Urothelium cell line (cell line): ENCODE data around the gene FAM151A.

ENCODE experiments used
- DNase-seq: peaks from one replicate; pipeline ENCODE4 v3.0.0; 2011; ENCODE audit warnings: low spot score, mixed read lengths
- FAIRE-seq: peaks from 2 replicates; lab custom pipeline; 2011; peaks lifted over from hg19 to GRCh38; lab: Jason Lieb, UNC

Gene FAM151A

DNA sequence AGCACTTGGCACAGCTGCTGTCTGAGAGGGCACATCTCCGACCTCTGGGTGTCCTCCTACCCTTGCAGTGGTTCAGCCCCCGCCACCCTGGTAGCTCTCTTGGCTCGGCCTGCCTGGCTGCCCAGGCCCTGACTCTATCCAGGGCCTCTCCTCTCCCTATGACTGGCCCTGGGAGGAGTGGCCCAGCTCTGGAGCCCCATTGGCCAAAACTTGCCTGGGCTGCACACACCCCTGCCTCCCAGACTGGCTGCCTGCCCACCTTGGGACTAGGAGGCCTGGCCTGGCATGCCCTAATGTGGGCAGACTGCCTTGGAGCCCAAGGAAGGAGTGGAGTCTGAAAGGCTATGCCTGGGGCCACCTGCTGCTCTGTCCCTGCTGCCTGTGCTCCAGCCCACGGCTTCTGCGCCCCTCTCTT lies 41.7 kb downstream of the FAM151A start:
- DNase-seq (peak; percentile 80), FAIRE-seq (no peak)

DNA sequence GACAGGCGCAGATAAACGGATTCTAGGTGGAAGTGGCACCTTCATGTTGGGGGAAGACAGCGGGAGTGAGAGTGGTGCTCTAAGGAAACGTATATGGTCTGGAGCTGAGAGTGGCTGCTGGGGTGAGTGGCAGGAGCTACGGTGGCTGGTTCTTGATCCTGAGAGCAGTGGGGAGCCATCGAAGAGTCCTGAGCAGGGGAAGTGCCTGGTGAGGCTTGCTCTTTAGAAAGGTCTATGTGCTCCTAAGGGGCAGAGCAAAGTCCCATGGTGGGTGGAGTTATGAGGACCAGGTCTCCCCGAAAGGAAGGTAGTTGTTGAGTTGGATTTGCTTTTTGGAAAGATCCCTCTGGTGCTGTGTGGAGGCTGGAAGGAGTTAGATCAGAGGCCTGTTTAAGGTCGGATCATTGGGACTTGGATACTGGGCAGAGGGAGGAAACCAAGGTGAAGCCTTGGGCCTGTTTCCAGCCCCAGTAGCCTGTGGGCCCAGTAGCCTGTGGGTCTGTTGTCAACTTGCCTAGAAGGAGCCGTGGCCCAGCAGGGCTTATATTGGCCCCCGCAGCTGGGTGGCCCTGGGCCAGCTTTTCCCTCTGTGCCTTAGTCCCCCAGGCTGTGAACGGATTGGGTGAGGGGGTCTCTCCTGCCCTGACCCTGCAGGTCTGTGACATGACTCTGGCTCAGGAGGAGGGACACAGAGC lies 42.3 kb downstream of the FAM151A start:
- DNase-seq (no peak), FAIRE-seq (no peak)

DNA sequence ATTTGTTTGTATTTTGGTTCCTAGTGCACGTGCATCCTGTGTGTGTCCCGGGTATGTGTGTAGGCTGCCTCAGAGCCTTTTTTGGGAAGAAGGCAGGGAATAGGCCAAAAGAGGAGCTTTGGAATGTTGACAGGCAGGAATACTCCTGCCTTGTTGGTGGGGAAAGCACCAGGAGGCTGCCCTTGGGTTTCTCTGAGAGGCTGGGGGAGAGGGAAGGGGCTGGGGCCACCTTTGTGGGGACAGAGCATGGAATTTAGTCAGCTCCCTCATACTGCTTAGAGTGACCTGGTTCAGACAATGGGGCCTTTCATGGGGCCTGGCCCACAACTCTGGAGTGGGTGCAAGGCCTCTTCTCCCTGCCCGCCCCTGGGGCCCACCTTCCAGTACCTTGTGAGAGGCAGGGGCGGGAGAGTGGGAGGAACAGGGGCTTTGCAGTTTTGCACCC lies 44.0 kb downstream of the FAM151A start:
- no peak for DNase-seq
- no peak for FAIRE-seq

DNA sequence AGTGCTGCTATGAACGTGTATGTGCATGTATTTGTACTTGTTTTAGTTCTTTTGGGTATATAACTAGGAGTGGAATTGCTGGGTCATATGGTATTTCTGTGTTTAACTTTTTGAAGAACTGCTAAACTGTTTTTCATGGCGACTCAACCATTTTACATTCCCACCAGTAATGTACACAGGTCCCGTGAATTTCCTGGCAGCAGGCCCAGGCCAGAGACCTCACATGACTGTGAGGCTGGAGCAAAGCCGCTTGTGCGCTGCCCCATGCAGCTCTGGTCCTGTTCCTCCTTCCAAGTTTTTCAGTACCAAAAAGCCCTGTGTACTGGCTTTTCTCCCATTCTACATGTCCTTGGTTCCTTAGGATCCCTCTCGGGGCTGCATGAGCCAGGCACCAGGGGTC lies 45.7 kb downstream of the FAM151A start:
- no peak for DNase-seq
- FAIRE-seq: no peak

DNA sequence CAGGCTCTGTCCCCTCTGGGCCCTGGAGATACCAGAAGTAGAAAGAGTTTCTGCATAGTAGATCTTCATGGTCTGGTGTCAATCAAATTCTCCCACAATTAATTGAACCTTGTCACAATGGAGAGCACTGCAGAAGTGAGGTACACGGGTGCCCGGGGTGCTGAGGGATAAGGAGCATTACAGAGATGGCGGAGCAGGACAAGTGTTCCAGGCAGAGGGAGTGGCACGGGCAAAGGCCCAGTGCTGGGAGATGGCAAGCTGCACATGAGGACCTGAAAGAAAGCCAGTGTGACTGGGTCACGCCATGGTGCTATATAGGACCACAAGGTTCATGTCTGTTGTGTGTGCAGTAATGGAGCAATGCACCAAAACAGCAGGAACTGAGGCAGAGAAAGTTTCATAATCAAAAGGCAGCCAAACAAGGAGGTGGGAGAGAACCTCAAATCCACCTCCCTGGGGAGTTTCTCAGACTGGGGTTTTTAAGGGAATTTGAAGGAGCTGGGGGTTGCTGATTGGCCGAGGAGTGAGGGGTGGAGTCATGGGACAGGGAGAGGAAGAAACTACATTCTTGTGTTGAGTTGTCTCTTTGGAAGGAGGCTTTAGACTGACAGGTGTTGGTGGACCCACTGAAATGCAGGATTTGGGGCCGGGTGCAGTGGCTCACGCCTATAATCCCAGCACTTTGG lies 47.6 kb downstream of the FAM151A start:
- FAIRE-seq (no peak), DNase-seq (no peak)

DNA sequence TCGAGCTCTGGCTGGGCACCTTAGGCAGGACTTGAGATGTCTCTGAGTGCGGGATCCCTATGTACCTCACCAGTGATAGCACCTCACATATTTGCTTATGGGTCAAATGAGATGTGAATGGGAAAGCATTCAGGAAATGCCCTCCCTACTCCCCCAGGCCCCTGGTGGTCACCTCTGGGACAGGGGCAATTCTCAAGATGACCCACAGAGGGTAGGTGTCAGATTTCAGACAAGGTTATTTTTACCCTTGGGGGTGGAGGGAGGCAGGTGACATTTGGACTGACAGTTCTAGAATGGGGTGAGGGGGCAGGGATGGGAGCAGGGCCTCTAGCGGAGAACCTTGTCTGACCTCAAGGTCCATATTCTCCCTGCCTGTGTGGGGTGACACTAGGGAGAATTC lies 48.2 kb downstream of the FAM151A start:
- DNase-seq: no peak
- no peak for FAIRE-seq

DNA sequence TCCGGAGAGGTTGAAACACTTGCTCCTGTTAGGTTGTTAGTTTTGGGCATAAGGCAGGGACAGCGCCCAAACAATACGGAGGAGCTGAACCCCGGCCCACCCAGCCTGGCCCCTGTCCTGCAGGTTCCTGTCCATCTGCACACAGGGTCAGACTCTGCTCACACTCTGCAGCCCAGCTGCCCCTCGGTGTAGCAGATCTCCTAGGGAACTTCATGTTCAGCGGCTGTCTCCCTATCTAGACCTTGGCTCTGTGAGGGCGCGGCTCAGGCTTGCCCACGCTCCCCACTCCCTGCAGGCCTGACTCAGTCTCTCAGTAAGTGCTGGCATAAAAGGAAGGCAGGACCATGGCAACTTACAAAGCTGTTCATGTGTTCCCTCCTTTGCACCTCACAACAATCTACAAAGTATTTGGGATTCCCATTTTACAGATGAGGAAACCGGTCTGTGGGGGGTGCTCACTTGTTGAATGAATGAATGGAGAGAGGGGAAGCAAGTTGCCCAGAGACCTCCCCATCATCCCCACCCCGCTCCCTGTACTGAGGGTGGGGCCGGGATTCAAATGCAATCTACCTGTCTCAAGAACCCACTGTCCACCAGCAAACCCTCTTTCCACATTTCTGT lies 49.1 kb downstream of the FAM151A start:
- DNase-seq (no peak), FAIRE-seq (no peak)

DNA sequence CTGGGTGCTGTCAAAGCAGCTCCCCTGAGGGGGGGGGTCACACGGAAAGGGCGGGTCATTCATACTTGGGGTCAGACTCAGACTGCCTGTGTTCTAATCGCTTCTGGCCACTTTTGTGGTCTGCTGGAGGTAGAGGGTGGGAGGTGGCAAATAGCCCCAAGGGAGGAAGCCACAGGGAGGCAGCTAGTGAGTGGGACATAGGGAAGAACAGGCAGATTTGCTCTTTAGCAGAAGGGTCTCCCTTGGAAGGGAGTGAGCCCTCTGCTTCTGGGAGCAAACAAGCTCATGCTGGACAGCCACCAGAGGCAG lies 50.8 kb downstream of the FAM151A start:
- DNase-seq: no peak
- no peak for FAIRE-seq

DNA sequence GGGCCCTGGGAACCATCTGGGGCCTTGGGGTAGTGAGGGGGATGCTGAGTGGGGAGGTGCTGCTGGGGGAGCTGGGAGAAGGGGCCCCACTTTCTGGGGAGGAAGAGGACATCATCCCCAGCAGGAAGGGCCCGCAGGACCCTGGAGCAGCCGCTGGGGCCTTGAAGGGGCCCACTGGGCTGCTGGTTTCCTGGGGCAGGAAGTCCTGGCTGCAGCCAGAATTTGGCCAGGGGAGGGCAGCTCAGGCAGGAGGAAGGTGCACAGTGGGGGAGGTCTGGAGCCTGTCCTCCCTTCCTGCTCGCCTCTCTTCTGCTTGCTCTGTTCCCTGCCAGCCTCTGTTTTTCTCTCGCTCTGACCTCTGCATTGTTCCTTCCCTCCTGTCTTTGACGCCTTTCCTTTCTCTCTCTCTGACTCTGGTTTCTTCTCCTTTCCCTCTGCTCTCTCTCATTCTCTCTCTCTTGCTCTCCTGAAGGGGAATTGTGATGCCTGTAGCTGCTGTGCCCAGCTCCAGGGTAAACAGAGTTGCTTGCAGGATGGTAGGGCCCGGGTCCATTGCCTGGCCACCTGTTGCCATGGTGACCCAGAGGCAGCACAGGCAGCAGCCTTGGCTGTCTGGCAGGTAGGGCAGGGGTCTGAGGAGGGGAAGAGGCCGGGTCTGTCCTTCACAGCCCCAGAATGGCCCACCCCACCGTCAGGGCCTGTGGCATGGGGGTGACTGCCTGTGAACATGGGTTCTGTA lies 51.4 kb downstream of the FAM151A start:
- DNase-seq (no peak), FAIRE-seq (no peak)

DNA sequence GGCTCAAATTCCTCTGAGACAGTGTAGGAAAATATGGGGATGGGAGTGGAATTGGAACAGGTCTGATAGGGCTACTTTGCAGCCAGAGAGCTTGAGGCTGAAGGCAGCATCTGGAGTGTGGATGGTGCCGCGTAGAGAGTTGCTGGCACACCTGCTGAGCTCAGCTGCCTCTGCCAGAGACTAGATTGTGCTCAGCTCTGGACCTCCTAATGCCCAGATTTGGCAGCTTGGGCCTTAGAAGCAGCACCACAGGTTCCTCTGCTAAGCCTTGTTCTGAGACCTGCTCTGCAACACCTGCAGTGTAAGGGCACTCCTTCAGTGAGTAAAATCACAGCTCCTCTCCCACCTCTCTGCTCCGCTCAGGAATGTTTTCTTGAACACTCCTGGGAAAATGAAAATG lies 52.0 kb downstream of the FAM151A start:
- FAIRE-seq (no peak), DNase-seq (no peak)

DNA sequence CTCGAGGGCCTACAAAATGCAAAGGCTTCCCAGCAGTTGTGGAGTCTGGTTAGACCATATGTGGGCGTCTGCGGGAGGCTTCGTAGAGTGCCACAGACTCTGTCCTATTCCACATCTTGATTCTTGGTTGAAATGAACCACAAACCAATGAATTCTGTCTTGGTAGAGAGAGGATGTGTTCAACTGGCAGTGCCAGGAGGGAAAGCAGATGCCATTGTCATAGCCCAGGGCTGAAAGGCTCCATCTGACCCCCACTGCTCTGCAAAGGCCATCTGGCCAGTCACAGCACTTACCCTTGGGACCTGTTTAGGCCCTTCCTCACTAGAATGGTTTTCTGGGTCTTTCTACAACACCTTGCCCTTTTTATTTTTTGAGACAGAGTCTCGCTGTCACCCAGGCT lies 53.2 kb downstream of the FAM151A start:
- no peak for FAIRE-seq

DNA sequence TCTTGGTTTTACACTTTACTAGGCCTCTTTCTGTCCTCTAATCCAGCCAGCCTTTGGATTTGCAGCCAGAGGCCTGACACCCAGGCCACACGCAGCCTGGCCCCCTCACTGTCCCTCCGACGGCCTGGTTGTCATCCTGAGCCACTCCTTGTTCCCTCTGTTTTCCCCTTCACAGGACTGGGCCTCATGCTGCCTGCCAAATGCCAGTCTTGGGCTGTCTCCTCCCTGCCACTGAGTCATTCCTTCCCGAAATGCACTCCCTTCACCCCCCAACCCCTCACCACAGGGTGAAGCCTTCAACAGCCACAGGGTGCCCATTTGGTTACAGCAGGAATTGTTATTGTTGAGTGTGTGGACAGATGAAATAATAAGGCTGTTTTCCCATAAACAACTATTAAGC lies 54.0 kb downstream of the FAM151A start:
- peak; percentile 68 for DNase-seq
- peak; percentile 13 for FAIRE-seq

More for the DNA sequence above, 53.2 kb downstream of the FAM151A start:
- DNase-seq: no peak

DNA sequence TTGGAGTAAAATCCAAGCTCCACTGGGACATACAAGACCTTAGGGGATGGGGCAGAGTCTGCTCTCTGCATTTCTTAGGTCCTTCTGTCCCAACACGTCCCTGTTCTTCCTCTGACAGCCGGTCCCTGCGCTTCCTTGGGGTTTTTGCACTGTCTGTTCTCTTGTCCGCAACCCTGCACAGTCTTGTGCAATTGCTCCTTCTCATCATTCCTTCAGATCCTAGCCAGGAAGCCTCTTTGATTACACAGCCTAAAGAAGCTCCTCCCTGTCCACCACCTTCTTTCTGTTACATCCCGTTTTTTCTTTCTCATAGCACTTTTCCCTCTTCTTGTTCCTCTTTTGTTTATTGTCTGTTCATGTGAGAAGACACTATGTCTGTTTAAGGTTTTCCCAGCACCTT lies 55.4 kb downstream of the FAM151A start:
- no peak for FAIRE-seq

DNA sequence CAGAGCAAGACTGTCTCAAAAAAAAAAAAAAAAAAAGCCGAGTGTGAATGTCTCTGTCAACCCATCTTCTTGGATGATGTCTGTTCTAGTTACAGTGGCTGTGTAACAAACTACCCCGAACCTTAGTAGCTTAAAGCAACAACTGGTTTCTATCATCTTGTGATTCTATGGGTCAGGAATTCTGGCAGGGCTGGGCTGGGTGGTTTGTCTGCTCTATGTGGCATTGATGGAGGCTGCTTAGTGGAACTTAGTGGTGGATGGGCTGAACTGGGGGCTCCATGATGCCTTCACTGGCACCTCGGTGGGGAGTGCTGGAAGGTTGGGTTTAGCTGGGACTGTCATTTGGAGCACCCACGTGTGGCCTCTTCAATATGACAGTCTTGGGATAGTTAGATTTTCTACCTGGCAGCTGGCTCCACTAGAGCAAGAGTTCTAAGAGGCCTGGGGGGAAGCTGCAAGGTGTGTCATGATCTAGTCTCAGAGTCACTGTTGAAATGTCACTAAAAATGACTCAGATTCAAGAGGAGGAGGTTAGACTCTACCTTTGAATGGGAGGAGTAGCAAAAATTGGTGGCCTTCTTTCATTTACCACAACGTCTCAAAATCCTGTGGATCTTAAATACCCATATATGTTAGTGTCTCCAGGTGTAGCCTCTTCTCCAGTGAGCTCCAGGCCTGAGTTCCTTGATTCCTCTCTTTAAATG lies 56.7 kb downstream of the FAM151A start:
- DNase-seq (no peak), FAIRE-seq (no peak)

More for the DNA sequence above, 55.4 kb downstream of the FAM151A start:
- no peak for DNase-seq

DNA sequence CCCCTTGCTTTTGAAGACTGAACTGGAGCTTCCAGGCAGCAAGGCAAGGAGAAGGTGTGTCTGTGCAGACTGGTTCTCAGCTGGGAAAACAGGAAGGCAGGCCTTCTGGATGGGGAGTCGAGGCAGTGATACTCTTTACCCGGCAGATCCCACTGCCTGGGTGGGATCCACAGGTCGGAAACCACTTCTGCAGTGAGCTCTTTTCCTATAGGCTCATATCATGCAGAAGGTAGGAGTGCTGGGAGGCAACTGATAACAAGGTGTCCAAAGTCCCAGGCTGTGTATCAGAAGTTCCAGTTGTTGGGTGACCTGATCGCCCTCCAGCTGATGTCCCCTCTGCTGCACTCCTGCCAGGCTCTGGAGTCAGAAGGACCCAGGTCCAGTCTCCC lies 58.2 kb downstream of the FAM151A start:
- FAIRE-seq (no peak), DNase-seq (no peak)

DNA sequence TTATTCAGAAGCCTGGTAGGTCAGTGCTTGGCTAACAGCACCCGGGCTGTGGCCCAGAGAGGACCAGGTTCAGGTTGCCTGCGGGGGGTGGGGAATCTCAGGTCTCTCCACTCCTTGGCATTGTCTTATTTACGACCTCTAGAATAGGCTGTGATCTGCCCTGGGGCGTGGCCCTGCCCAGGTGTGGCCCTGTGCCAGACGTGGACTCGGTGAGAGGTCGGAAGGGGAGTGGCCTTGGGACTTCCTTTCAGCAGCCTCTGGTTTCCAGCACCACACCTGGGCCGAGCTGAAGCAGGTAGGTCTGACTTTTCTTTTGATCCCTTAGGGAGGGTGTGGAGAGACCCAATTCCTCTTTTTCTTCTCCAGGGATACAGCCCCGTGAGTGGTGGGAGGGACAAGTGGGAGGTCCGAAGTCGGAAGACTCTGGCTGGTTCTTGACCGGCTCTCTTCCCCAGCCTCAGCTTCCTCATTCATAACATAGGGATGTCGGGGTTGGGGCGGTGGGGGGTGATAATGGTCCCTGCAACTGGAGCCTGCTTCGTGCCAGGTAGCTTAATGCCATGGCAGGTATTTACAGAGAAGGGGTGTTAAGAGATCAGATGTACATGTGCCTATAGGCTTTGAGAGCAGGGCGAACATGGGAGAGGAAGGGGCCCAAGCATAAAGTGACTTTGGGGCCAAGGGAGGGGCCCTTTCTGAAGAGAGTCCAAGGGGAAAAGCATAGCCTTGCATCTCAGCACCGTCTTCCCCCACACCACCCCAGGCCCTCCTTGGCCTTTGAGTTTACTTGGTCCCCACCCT lies 58.8 kb downstream of the FAM151A start:
- FAIRE-seq (no peak), DNase-seq (no peak)

DNA sequence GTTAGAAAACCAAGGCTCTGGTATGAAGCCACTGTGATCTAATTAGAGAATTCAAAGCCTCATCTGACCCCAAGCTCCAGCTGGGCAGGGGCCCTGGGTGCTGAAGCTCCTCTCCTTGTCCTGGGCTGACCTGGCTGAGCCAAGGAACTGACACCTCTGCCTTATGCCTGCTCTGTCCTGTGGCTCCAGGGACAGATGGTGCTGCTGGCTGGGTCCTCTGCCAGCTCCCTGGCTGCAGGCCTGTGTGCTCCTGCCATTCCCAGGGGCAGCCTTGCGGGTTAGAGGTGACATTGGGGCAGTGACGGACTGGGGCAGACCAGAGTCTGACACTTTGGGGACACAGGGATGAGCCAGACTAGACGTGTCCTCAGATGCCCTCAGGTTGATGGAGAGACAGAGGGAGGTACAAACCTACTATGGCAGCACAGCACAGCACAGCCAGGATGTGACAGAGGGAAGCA lies 63.5 kb downstream of the FAM151A start:
- FAIRE-seq: no peak
- no peak for DNase-seq
